NB4 (cell line): Measurements from ENCODE around the gene ATN1.

Experiments
- CTCF ChIP-seq: IDR thresholded peaks from one replicate; pipeline ENCODE4 v1.5.1; 2012; ENCODE audit warnings: low read depth, low read length
- POLR2A ChIP-seq: IDR thresholded peaks from 2 replicates; pipeline ENCODE4 v1.6.1; 2011; ENCODE audit warnings: mild to moderate bottlenecking; ENCODE audit not compliant: insufficient read length; ENCODE audit errors: extremely low read depth

- TF ChIP-seq CTCF (no peak), POLR2A (no peak)
Observed at GRCh38 chr12:6909421-6910145, 18.2 kb upstream of the ATN1 start.
